KOPT-K1 (cell line): ENCODE measurements around the gene SERPINB10.

ENCODE experiments used
- H3K27ac ChIP-seq: fragments of 200-600 bp; sonication (generic); 2 replicates; pipeline ENCODE4 v1.5.1; 2016; ENCODE audit warnings: antibody characterized with exemption, mild to moderate bottlenecking, low read depth, low read length; ENCODE audit not compliant: poor library complexity, severe bottlenecking
- H3K36me3 ChIP-seq: fragments of 200-600 bp; sonication (generic); 2 replicates; pipeline ENCODE4 v1.5.1; 2017; ENCODE audit warnings: antibody characterized with exemption, mild to moderate bottlenecking, low read length, moderate library complexity; ENCODE audit not compliant: insufficient read depth
- H3K9me3 ChIP-seq: fragments of 200-600 bp; sonication (generic); 2 replicates; pipeline ENCODE4 v1.5.1; 2017; ENCODE audit warnings: antibody characterized with exemption, low read length, mild to moderate bottlenecking; ENCODE audit not compliant: insufficient read depth, poor library complexity, severe bottlenecking

The SERPINB10 gene

DNA sequence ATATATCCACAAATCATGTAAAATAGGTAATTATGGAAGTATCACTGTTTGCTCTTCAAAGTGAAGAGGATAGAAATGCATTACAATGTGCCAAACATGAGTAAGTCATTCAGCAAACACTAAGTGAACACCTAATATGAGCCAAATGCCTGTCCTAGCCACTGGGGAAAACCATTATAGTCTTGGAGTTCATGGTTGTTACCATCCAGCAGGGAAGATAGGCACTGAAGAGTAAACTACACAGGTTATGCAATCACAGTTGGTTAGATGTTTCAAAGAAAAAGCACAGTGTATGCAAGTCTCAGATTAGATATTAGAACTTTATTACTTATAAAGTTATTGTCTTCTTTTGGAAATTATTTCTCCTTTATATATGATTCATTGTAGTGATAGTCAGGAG is 24.1 kb upstream of the SERPINB10 start:
- H3K9me3 ChIP-seq = no peaks in the 10 kb centered on the region
- no peaks in the 10 kb centered on the region for H3K36me3 ChIP-seq
- H3K27ac ChIP-seq = no peak overlapping the region

- no peaks in the 10 kb centered on the region for H3K9me3 ChIP-seq
- H3K36me3 ChIP-seq = no peaks in the 10 kb centered on the region
- no peak within 1 kb of the TSS for H3K27ac ChIP-seq
Measured at GRCh38 chr18:63887424-63887823, 20.3 kb upstream of the SERPINB10 start, which contains the start of gene SERPINB2. Gene SERPINB2, plus strand, starts transcription at chr18:63887705. Its CDS starts 3,740 bp downstream, at chr18:63891445.

DNA sequence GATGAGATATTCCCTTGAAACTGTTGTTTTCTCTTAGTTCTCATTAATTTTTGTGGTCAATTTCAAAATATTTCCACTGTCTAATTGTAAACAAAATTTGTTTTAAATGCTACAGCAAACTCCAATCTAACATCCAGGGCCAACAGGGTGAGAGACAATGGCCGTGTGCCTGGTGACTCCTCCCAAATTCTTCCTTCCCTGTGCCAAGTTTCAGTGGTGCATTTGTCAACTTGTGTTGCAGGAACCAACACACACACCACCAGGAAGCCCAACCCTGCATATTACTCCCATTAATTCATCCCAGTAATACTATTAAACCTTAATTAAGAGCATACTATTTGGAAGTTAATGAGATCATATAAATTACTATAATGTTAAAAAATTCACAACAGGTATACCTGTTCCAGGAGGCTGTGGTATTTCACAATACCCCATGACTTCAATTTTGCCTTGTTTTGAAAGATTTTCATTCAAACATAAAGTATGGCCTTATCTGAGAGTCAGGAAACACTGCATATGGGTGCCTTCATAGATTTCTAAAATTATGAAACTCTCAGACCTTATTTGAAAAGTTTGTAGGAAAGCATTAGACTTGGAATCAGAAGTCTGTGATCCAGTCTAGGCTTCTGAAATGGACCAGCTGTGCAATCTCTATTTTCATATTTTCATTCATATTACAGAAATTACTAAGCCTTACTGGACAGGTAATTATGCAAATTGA is 19.1 kb upstream of the SERPINB10 start:
- Histone ChIP-seq H3K9me3 (no peaks in the 10 kb centered on the region), H3K27ac (no peak overlapping the region), H3K36me3 (no peaks in the 10 kb centered on the region)

DNA sequence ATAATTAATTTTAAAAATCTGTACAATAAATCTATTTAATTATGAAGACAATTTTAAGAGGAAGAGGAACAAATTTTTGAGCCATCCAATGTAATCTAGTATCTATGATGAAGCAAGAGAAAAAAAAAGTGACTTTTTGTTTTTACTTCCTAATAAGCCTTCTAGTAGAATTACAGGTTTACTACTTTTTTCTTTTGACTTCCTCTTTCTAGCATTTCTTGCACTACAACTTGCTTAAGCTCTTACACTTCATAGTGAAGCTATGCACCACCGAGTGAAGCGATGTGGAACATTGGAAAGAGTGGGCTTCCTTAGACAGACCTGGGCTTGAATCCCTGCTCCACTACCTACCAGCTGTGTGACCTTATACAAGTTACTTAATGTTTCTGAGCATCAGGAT is 18.1 kb upstream of the SERPINB10 start:
- Histone ChIP-seq H3K36me3 (no peaks in the 10 kb centered on the region), H3K27ac (no peak overlapping the region), H3K9me3 (no peaks in the 10 kb centered on the region)

DNA sequence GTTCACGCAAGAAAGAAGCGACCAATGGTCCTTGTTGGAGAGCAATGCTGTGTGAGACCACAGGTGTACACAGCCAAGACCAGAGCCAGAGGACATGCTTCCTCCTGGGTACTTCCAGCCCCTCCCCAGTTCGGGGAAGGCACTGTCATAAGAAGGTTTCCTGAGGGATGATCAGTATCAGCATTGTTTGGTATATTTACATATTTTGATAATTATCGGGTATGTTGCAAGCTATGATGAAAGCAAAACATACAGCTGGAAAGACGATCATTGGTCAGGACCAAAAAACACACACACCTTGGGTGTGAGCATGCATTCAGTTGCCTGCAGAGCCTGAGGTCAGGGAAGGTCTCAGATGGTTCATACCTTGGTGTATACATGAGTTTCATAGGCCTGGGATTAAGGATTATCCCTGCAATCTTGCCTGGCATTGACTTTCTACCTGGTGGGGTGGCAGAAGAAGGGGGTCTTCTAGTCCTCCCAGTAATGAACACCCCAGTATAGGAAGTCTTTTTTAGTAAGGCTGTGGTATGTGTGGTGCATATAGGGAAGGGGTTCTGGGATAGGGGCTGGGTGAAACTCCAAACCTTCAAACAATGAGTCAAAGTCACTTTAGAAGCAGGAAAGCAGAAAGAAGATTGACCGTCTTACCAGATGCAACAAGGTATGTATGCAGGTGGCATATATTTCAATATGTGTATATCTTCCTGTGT is 17.4 kb upstream of the SERPINB10 start:
- Histone ChIP-seq H3K9me3 (no peaks in the 10 kb centered on the region), H3K36me3 (no peaks in the 10 kb centered on the region), H3K27ac (no peak overlapping the region)

GRCh38 chr18:63890950-63891304 is 16.8 kb upstream of the SERPINB10 start:
- Histone ChIP-seq H3K27ac (no peak overlapping the region), H3K9me3 (no peaks in the 10 kb centered on the region), H3K36me3 (no peaks in the 10 kb centered on the region)

GRCh38 chr18:63892566-63892965 is 15.2 kb upstream of the SERPINB10 start:
- Histone ChIP-seq H3K9me3 (no peaks in the 10 kb centered on the region), H3K36me3 (no peaks in the 10 kb centered on the region), H3K27ac (no peak overlapping the region)

GRCh38 chr18:63894106-63894772 is 13.5 kb upstream of the SERPINB10 start:
- Histone ChIP-seq H3K27ac (no peak overlapping the region), H3K9me3 (no peaks in the 10 kb centered on the region), H3K36me3 (no peaks in the 10 kb centered on the region)

DNA sequence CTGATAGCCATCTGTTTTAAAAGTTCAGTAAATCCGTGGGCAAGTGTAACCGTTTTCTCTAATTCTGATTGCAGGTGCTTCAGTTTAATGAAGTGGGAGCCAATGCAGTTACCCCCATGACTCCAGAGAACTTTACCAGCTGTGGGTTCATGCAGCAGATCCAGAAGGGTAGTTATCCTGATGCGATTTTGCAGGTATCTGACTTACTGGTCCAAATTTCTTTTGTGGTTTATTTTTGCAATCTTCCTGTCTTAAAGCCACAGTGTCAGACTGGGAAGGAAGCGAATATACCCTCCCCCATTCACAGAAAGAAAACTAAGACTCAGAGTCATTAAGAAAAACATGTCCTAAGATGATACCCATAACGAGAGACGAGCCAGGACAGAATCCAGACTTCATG is 12.6 kb upstream of the SERPINB10 start:
- H3K9me3 ChIP-seq = no peaks in the 10 kb centered on the region
- H3K27ac ChIP-seq = no peak overlapping the region
- no peaks in the 10 kb centered on the region for H3K36me3 ChIP-seq

DNA sequence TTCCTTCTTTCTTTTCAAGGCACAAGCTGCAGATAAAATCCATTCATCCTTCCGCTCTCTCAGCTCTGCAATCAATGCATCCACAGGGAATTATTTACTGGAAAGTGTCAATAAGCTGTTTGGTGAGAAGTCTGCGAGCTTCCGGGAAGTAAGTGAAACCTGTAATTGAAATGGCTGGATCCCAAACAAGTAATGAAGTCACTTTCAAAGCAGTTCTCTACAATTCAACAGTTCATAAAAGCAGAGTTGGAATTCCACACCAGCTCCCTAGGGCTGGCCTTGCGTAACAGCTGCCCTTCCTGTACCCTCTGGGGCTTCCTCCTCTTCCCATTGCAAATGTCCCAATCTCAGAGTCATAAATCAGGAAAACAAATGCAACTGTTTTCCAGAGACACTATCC is 10.7 kb upstream of the SERPINB10 start:
- no peaks in the 10 kb centered on the region for H3K9me3 ChIP-seq
- no peak overlapping the region for H3K27ac ChIP-seq
- H3K36me3 ChIP-seq = no peaks in the 10 kb centered on the region

DNA sequence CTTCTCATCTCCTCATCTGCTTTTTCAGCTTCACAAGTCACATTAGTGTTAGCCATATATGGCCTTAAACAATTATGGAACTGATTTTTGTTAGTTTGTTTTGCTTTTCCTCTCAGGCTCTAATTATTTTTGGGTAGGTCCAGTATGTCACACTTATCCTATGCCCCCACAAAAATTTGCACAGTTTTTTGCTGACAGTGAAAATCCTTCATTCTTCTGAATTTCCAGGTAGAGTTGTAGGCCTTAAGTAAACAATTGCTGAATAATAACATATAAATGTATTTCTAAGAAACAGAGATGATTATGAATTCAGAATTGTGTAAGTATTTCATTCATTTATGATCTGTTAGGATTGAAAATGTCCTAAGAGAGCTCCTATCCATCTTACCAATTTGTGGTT is 8.6 kb upstream of the SERPINB10 start:
- Histone ChIP-seq H3K36me3 (no peaks in the 10 kb centered on the region), H3K9me3 (no peaks in the 10 kb centered on the region), H3K27ac (no peak overlapping the region)

- Histone ChIP-seq H3K9me3 (no peaks in the 10 kb centered on the region), H3K27ac (no peak overlapping the region), H3K36me3 (no peaks in the 10 kb centered on the region)
Measured at GRCh38 chr18:63903851-63904570, 3.7 kb upstream of the SERPINB10 start.

DNA sequence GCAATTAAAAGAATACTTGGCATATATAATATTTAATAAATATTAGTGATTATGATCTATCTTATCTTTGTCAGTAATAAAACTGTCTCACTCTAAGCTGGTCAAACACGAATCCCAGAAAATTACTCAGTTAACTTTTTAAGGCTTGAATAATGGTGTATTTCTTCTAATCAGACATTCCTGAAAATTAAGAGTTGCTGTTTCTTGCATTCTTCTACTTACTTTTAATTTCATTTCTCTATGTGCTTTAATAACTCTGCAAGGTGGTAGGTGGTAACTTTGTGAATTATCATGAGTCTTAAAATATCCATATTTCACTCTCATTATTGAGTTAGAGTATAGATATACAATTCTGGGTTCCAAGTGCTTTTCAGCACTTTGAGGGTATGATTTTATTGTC is 3.1 kb upstream of the SERPINB10 start:
- Histone ChIP-seq H3K27ac (no peak overlapping the region), H3K9me3 (no peaks in the 10 kb centered on the region)

DNA sequence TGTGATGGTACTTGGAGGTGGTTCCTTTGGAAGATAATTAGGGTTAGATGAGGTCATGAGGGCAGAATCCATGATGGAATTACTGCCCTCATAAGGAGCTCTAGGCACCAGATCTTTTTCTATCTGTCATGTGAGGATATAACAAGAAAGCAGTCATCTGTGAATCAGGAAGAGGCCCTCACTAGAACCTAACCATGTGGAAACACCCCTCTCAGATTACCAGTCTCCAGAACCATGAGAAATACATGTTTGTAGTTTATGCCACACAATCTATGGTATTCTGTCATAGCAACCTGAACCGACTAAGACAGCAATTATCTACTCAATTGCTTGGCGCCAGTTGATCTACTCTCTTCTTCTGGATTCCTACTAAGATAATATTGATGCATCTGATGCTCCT is 2.4 kb upstream of the SERPINB10 start:
- no peak overlapping the region for H3K27ac ChIP-seq

More for the DNA sequence above, 3.1 kb upstream of the SERPINB10 start:
- H3K36me3 ChIP-seq = no peaks in the 10 kb centered on the region

GRCh38 chr18:63906056-63906455 is 1.7 kb upstream of the SERPINB10 start:
- Histone ChIP-seq H3K9me3 (no peaks in the 10 kb centered on the region), H3K36me3 (no peaks in the 10 kb centered on the region), H3K27ac (no peak overlapping the region)

More for the DNA sequence above, 2.4 kb upstream of the SERPINB10 start:
- Histone ChIP-seq H3K9me3 (no peaks in the 10 kb centered on the region), H3K36me3 (no peaks in the 10 kb centered on the region)
